HEK293T (cell line): ENCODE results near the gene FAM217B.
"Not testable (repeated sequence)": the region's sequence is repeated elsewhere in the genome, so short reads cannot be mapped to it uniquely, and the experiment has no call there.

Experiments used
- CTCF ChIA-PET: fragments of 350-600 bp; formaldehyde crosslinking; extraction: SDS; loops from one replicate; lab custom pipeline; 2021; ENCODE audit warnings: antibody characterized with exemption, inconsistent platforms; lab: Yijun Ruan, JAX
- POLR2A ChIA-PET: fragments of 350-600 bp; formaldehyde crosslinking; extraction: SDS; loops from one replicate; lab custom pipeline; 2020; ENCODE audit warnings: antibody characterized with exemption, inconsistent platforms; lab: Yijun Ruan, JAX
- DNase-seq: peaks from one replicate; pipeline ENCODE4 v3.0.0; 2012; ENCODE audit warnings: mixed read lengths; ENCODE audit errors: extremely low spot score
- ARNT ChIP-seq: fragments of 450-650 bp; IDR thresholded peaks from 2 replicates; pipeline ENCODE4 v1.6.1; 2017; ENCODE audit warnings: mild to moderate bottlenecking
- BHLHE40 ChIP-seq: fragments of 450-650 bp; IDR thresholded peaks from 2 replicates; pipeline ENCODE4 v1.6.1; 2016; ENCODE audit warnings: mild to moderate bottlenecking, moderate library complexity, borderline replicate concordance
- CTBP1 ChIP-seq: fragments of 450-650 bp; IDR thresholded peaks from 2 replicates; pipeline ENCODE4 v1.6.1; 2016; ENCODE audit warnings: borderline replicate concordance
- ELF4 ChIP-seq: fragments of 450-650 bp; IDR thresholded peaks from 2 replicates; pipeline ENCODE4 v1.6.1; 2017; ENCODE audit warnings: antibody characterized with exemption
- FOXA1 ChIP-seq: fragments of 450-650 bp; IDR thresholded peaks from 2 replicates; pipeline ENCODE4 v1.6.1; 2016; ENCODE audit warnings: mild to moderate bottlenecking
- FOXK2 ChIP-seq: fragments of 450-650 bp; IDR thresholded peaks from 2 replicates; pipeline ENCODE4 v1.6.1; 2016; ENCODE audit warnings: mild to moderate bottlenecking
- FOXM1 ChIP-seq: fragments of 450-650 bp; IDR thresholded peaks from 2 replicates; pipeline ENCODE4 v1.6.1; 2017; ENCODE audit warnings: mild to moderate bottlenecking, borderline replicate concordance
- HDGF ChIP-seq: fragments of 450-650 bp; IDR thresholded peaks from 2 replicates; pipeline ENCODE4 v1.6.1; 2017; ENCODE audit warnings: antibody characterized with exemption, borderline replicate concordance
- L3MBTL2 ChIP-seq: fragments of 450-650 bp; conservative IDR thresholded peaks from 2 replicates; pipeline ENCODE4 v1.6.1; 2016; ENCODE audit warnings: mild to moderate bottlenecking
- LEF1 ChIP-seq: fragments of 450-650 bp; IDR thresholded peaks from 2 replicates; pipeline ENCODE4 v1.6.1; 2017; ENCODE audit warnings: mild to moderate bottlenecking, borderline replicate concordance
- NFRKB ChIP-seq: fragments of 450-650 bp; IDR thresholded peaks from 2 replicates; pipeline ENCODE4 v1.6.1; 2016; ENCODE audit warnings: mild to moderate bottlenecking, moderate library complexity
- PKNOX1 ChIP-seq: fragments of 450-650 bp; IDR thresholded peaks from 2 replicates; pipeline ENCODE4 v1.6.1; 2016
- SP1 ChIP-seq: fragments of 450-650 bp; IDR thresholded peaks from 2 replicates; pipeline ENCODE4 v1.6.1; 2017
- SUZ12 ChIP-seq: fragments of 450-650 bp; IDR thresholded peaks from 2 replicates; pipeline ENCODE4 v1.6.1; 2016; ENCODE audit warnings: mild to moderate bottlenecking
- TARDBP ChIP-seq: fragments of 450-650 bp; IDR thresholded peaks from 2 replicates; pipeline ENCODE4 v1.6.1; 2016
- ZNF384 ChIP-seq: fragments of 450-650 bp; IDR thresholded peaks from 2 replicates; pipeline ENCODE4 v1.6.1; 2016

The FAM217B gene

GRCh38 chr20:59948828-59949720, 8.9 kb downstream of the FAM217B start:
- TF ChIP-seq TARDBP (no peak), ZNF384 (peak; percentile 94)
- POLR2A ChIA-PET, result interaction anchor here (1.6 kb wide), 1 partner anchor 9 kb away, joined by 6 read pairs; the partner anchor contains the start of genes FAM217B and PPP1R3D
- CTCF ChIA-PET, result interaction anchor here (0.6 to 0.9 kb wide), 4 partner anchors 37 to 1547 kb away, joined by 3 to 6 read pairs (median 3); no protein-coding TSS in a partner anchor
- DNase-seq, result peak; percentile 24

DNA sequence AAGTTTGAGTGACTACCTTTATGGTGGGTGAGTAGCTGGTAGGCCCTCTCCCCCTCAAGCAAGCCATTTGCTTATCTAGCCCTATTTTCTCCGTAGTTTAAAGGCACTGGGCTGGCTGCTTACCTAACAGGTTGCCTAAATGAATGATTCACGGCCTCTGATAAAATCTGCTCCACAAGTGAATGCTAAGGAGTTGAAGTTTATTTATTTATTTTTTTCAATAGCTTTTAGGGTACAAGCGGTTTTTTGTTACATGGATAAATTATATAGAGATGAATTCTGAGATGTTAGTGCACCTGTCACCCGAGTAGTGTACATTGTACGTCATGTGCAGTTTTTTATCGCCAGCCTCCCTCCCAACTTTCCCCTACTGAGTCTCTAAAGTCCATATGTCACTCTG, 9.7 kb downstream of the FAM217B start:
- POLR2A ChIA-PET, result interaction anchor here (1.6 kb wide), 1 partner anchor 10 kb away, joined by 6 read pairs; the partner anchor contains the start of genes FAM217B and PPP1R3D
- DNase-seq, result no peak
- TF ChIP-seq FOXA1, result no peak
- CTCF ChIA-PET, result interaction anchor here (0.8 kb wide), 1 partner anchor 11 kb away, joined by 3 read pairs; no protein-coding TSS in a partner anchor

- no peak for DNase-seq
- ChIA-PET CTCF (interaction anchor here (0.9 to 1.6 kb wide), 3 partner anchors 14 to 34 kb away, joined by 3 to 4 read pairs (median 3); partner anchors contain the start of gene SYCP2), POLR2A (interaction anchor here (0.7 kb wide), 1 partner anchor 14 kb away, joined by 4 read pairs; the partner anchor contains the start of genes FAM217B and PPP1R3D)
- TF ChIP-seq FOXA1 (no peak), TARDBP (no peak), FOXM1 (no peak), PKNOX1 (no peak), L3MBTL2 (no peak), CTBP1 (no peak), LEF1 (no peak), HDGF (no peak), NFRKB (no peak), BHLHE40 (no peak), SP1 (no peak), ZNF384 (no peak), FOXK2 (no peak), ARNT (no peak), SUZ12 (no peak), ELF4 (no peak)
These were observed 14.5 kb downstream of the FAM217B start for GRCh38 chr20:59954718-59955117.

- DNase-seq, result peak; percentile 37
- ChIA-PET CTCF (interaction anchor here (0.9 to 1.6 kb wide), 3 partner anchors 14 to 33 kb away, joined by 3 to 4 read pairs (median 3); partner anchors contain the start of gene SYCP2), POLR2A (no interaction called here)
- no peak for TF ChIP-seq SUZ12
- TF ChIP-seq FOXM1, result no peak
- no peak for TF ChIP-seq ELF4
- no peak for TF ChIP-seq HDGF
These were observed 15.1 kb downstream of the FAM217B start for GRCh38 chr20:59955131-59955796.

GRCh38 chr20:59957568-59957967, 17.4 kb downstream of the FAM217B start:
- POLR2A ChIA-PET, DNase-seq, CTCF ChIA-PET: not testable (repeated sequence)

- POLR2A ChIA-PET, result no interaction called here
- DNase-seq, result no peak
- TF ChIP-seq ARNT (no peak), FOXK2 (no peak), SP1 (no peak), LEF1 (no peak), FOXA1 (no peak), CTBP1 (no peak), SUZ12 (no peak), PKNOX1 (no peak), NFRKB (no peak), ZNF384 (no peak), BHLHE40 (no peak), TARDBP (no peak), HDGF (no peak), L3MBTL2 (no peak), FOXM1 (no peak)
- CTCF ChIA-PET, result no interaction called here
These were observed 17.9 kb downstream of the FAM217B start, which contains the start of gene CDH26 for GRCh38 chr20:59958123-59958522. CDH26 (plus strand) TSS chr20:59958423; CDS start chr20:59958727, 304 bp downstream.

DNA sequence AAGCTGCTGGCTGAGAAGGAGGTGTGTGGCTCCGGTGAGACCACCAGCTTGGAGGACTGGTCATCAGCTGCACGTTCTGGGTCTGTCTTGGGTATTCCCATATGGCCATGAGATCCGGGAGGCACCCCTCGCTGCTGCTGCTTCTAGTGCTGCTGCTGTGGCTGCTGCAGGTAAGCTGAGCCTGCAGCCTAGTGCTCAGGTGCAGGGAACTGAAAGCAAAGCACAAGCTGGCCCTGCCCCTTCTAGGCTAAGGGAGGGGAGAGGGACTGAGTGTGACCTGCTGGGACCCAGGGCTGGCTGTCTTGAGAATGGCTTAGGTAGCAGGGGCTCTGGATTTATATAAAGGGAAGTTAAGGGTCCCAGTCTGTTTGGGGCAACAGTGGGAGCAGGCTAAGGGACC, 18.4 kb downstream of the FAM217B start:
- POLR2A ChIA-PET, result no interaction called here
- CTCF ChIA-PET, result interaction anchor here (0.6 kb wide), 1 partner anchor 1614 kb away, joined by 3 read pairs; no protein-coding TSS in a partner anchor
- DNase-seq, result no peak
- TF ChIP-seq TARDBP, result no peak
- TF ChIP-seq L3MBTL2, result no peak
